NCI-H1105 treated with DMSO at 0.1 percent for 48 hours (cell line): ENCODE results near the gene SPRYD7.
"Not testable (repeated sequence)": the region's sequence is repeated elsewhere in the genome, so short reads cannot be mapped to it uniquely, and the experiment has no call there.

Experiments
- DNase-seq: peaks from one replicate; lab custom pipeline; 2025; lab: John Stamatoyannopoulos, UW

Gene SPRYD7

GRCh38 chr13:49932868-49933267, 3.3 kb downstream of the SPRYD7 start:
- DNase-seq = no peak

GRCh38 chr13:49932066-49932465, 4.1 kb downstream of the SPRYD7 start:
- no peak for DNase-seq

GRCh38 chr13:49927755-49928154, 8.4 kb downstream of the SPRYD7 start:
- no peak for DNase-seq

GRCh38 chr13:49925881-49926418, 10.2 kb downstream of the SPRYD7 start:
- DNase-seq = no peak

- no peak for DNase-seq
These were observed 13.8 kb downstream of the SPRYD7 start for GRCh38 chr13:49922301-49922700.

GRCh38 chr13:49920969-49921368, 15.2 kb downstream of the SPRYD7 start:
- DNase-seq = not testable (repeated sequence)

GRCh38 chr13:49918106-49918505, 18.0 kb downstream of the SPRYD7 start:
- DNase-seq = not testable (repeated sequence)

GRCh38 chr13:49914947-49915346, 21.2 kb downstream of the SPRYD7 start:
- DNase-seq = no peak

GRCh38 chr13:49908637-49909036, 27.5 kb downstream of the SPRYD7 start:
- no peak for DNase-seq

GRCh38 chr13:49904729-49905456, 31.2 kb downstream of the SPRYD7 start:
- no peak for DNase-seq

GRCh38 chr13:49898792-49899191, 37.3 kb downstream of the SPRYD7 start:
- DNase-seq = no peak

GRCh38 chr13:49897713-49898112, 38.4 kb downstream of the SPRYD7 start:
- DNase-seq = no peak

- no peak for DNase-seq
These were observed 40.3 kb downstream of the SPRYD7 start for GRCh38 chr13:49895826-49896225.

- DNase-seq = no peak
These were observed 42.5 kb downstream of the SPRYD7 start for GRCh38 chr13:49893591-49893990.

GRCh38 chr13:49890376-49890775, 45.8 kb downstream of the SPRYD7 start:
- DNase-seq = no peak

- DNase-seq = no peak
These were observed 57.5 kb downstream of the SPRYD7 start for GRCh38 chr13:49878682-49879081.

- DNase-seq = no peak
These were observed 58.4 kb downstream of the SPRYD7 start for GRCh38 chr13:49877629-49878218.

GRCh38 chr13:49874430-49874829, 61.7 kb downstream of the SPRYD7 start:
- no peak for DNase-seq

GRCh38 chr13:49869519-49869918, 66.6 kb downstream of the SPRYD7 start:
- no peak for DNase-seq

GRCh38 chr13:49867834-49868233, 68.3 kb downstream of the SPRYD7 start:
- DNase-seq = no peak

GRCh38 chr13:49865218-49865617, 70.9 kb downstream of the SPRYD7 start:
- no peak for DNase-seq

- DNase-seq = no peak
These were observed 71.6 kb downstream of the SPRYD7 start for GRCh38 chr13:49864509-49864908.
